Activated CD4-positive, alpha-beta T cell treated with anti-CD3 and anti-CD28 coated beads, Interleukin-2, amount 10 ng/mL, durations not matched to agents 7 days and 5 days (primary cell): ENCODE measurements around the gene GOSR1. TPM values are rescaled to one million over a fixed set of nuclear protein-coding genes. Genes with fewer than 3 reads are reported as not detected.

Source experiments
- total RNA-seq, 2 experiments: library from RNA; stranded (reverse); gene quantifications; one replicate each; pipeline ENCODE4 v1.2.3, GENCODE V29; 2021

GOSR1 gene
- total RNA-seq, 2 experiments from 2014 or later = 44.1 to 49.7 TPM

Other genes with a start within 250 kb of the GOSR1 start
- under 1 TPM in 1 of 2 experiments, not detected in 1; 0.12 TPM for gene SLC6A4, start 241.7 kb upstream of the GOSR1 start, total RNA-seq
- gene BLMH, start 185.5 kb upstream of the GOSR1 start, total RNA-seq = 10 to 100 TPM; 47.0 to 52.7 TPM
- gene TMIGD1, start 143.4 kb upstream of the GOSR1 start, total RNA-seq = not detected
- gene CPD, start 98.5 kb upstream of the GOSR1 start, total RNA-seq = 10 to 100 TPM; 19.9 to 20.6 TPM